Measurements from ENCODE around the gene SYNE2. TPM values are rescaled to one million over a fixed set of nuclear protein-coding genes. Genes with fewer than 3 reads are reported as not detected.

The SYNE2 gene
- total RNA-seq, 1 donor from 2014 or later, result 518 TPM

- Histone ChIP-seq H3K4me3 (no peak overlapping the region), H3K9me3 (no peaks in the 10 kb centered on the region), H3K27me3 (no peaks in the 10 kb centered on the region), H3K4me1 (no peaks in the 10 kb centered on the region), H3K27ac (no peak overlapping the region), H3K36me3 (peaks cover 26 to 66% of the 10 kb centered on the region in 2 donors)
- no peak for TF ChIP-seq CTCF (IDR thresholded peaks at IDR 0.05)
- DNase-seq (ENCODE audit: low spot score in 2 of 2), result no peak
- intact Hi-C loops (cut with DNase I), result no loop called here
These were observed 128.8 kb downstream of the SYNE2 start for GRCh38 chr14:63981569-63981968.

GRCh38 chr14:63982156-63982555, 129.4 kb downstream of the SYNE2 start:
- H3K4me3 ChIP-seq, result no peak overlapping the region
- no peaks in the 10 kb centered on the region for H3K9me3 ChIP-seq
- no peak for TF ChIP-seq CTCF (IDR thresholded peaks at IDR 0.05)
- H3K36me3 ChIP-seq, result peaks cover 22 to 67% of the 10 kb centered on the region in 2 donors
- H3K4me1 ChIP-seq, result no peaks in the 10 kb centered on the region
- H3K27me3 ChIP-seq, result no peaks in the 10 kb centered on the region
- intact Hi-C loops (cut with DNase I), result no loop called here
- DNase-seq (ENCODE audit: low spot score in 2 of 2), result no peak
- H3K27ac ChIP-seq, result no peak overlapping the region

GRCh38 chr14:63982629-63983028, 129.8 kb downstream of the SYNE2 start:
- no peak for TF ChIP-seq CTCF (IDR thresholded peaks at IDR 0.05)
- intact Hi-C loops (cut with DNase I), result no loop called here
- no peak for DNase-seq (ENCODE audit: low spot score in 2 of 2)
- Histone ChIP-seq H3K4me3 (no peak overlapping the region), H3K4me1 (no peaks in the 10 kb centered on the region), H3K36me3 (peaks cover 17 to 65% of the 10 kb centered on the region in 2 donors), H3K9me3 (no peaks in the 10 kb centered on the region), H3K27me3 (no peaks in the 10 kb centered on the region), H3K27ac (no peak overlapping the region)

GRCh38 chr14:63986789-63987533, 134.2 kb downstream of the SYNE2 start:
- DNase-seq (ENCODE audit: low spot score in 2 of 2), result no peak
- no peak for TF ChIP-seq CTCF (IDR thresholded peaks at IDR 0.05)
- Histone ChIP-seq H3K36me3 (peaks cover 19 to 44% of the 10 kb centered on the region in 2 donors), H3K27ac (no peak overlapping the region), H3K4me3 (no peak overlapping the region), H3K9me3 (no peaks in the 10 kb centered on the region), H3K27me3 (no peaks in the 10 kb centered on the region), H3K4me1 (no peaks in the 10 kb centered on the region)
- intact Hi-C loops (cut with DNase I), result no loop called here

GRCh38 chr14:63988579-63988978, 135.8 kb downstream of the SYNE2 start:
- TF ChIP-seq CTCF (IDR thresholded peaks at IDR 0.05), result no peak
- no peak overlapping the region for H3K4me3 ChIP-seq
- no peak for DNase-seq (ENCODE audit: low spot score in 2 of 2)
- peaks cover 23 to 47% of the 10 kb centered on the region in 2 donors for H3K36me3 ChIP-seq
- H3K9me3 ChIP-seq, result no peaks in the 10 kb centered on the region
- H3K4me1 ChIP-seq, result no peaks in the 10 kb centered on the region
- intact Hi-C loops (cut with DNase I), result no loop called here
- no peaks in the 10 kb centered on the region for H3K27me3 ChIP-seq
- H3K27ac ChIP-seq, result no peak overlapping the region

All from ascending aorta (tissue), 2 donors.